WTC11 (cell line): ENCODE data around the gene KCNK3.

Experiments
- ATF3 ChIP-seq: sonication (generic); formaldehyde crosslinking; conservative IDR thresholded peaks from 2 replicates; pipeline ENCODE4 v1.8.1; 2022; ENCODE audit warnings: mild to moderate bottlenecking, missing genetic modification reagents
- CBFB ChIP-seq: sonication (generic); formaldehyde crosslinking; IDR thresholded peaks from 2 replicates; pipeline ENCODE4 v1.8.1; 2022; ENCODE audit warnings: mild to moderate bottlenecking, low read depth, missing genetic modification reagents
- CTCF ChIP-seq: fragments of 200-600 bp; IDR thresholded peaks from 2 replicates; pipeline ENCODE4 v1.8.0; 2022; ENCODE audit warnings: antibody characterized with exemption
- ELF4 ChIP-seq: sonication (generic); formaldehyde crosslinking; IDR thresholded peaks from 2 replicates; pipeline ENCODE4 v1.8.1; 2022; ENCODE audit warnings: low read depth, mild to moderate bottlenecking, moderate library complexity, missing genetic modification reagents
- ESRRA ChIP-seq: sonication (generic); formaldehyde crosslinking; IDR thresholded peaks from 2 replicates; pipeline ENCODE4 v1.8.1; 2022; ENCODE audit warnings: mild to moderate bottlenecking, missing genetic modification reagents, borderline replicate concordance
- GABPB1 ChIP-seq: sonication (generic); formaldehyde crosslinking; IDR thresholded peaks from 2 replicates; pipeline ENCODE4 v1.8.1; 2023; ENCODE audit warnings: mild to moderate bottlenecking, missing genetic modification reagents
- NFYB ChIP-seq: sonication (generic); formaldehyde crosslinking; conservative IDR thresholded peaks from 2 replicates; pipeline ENCODE4 v1.8.0; 2022; ENCODE audit warnings: low read depth, missing genetic modification reagents
- SMAD3 ChIP-seq: sonication (generic); formaldehyde crosslinking; IDR thresholded peaks from 2 replicates; pipeline ENCODE4 v1.8.0; 2022; ENCODE audit warnings: missing genetic modification reagents, mild to moderate bottlenecking, borderline replicate concordance
- TCF7 ChIP-seq: sonication (generic); formaldehyde crosslinking; IDR thresholded peaks from 2 replicates; pipeline ENCODE4 v1.8.0; 2022; ENCODE audit warnings: mild to moderate bottlenecking, low read depth, missing genetic modification reagents, moderate library complexity
- USF2 ChIP-seq: sonication (generic); formaldehyde crosslinking; IDR thresholded peaks from 2 replicates; pipeline ENCODE4 v1.8.1; 2023; ENCODE audit warnings: mild to moderate bottlenecking, missing genetic modification reagents, moderate library complexity
- ZNF138 ChIP-seq: sonication (generic); formaldehyde crosslinking; conservative IDR thresholded peaks from 2 replicates; pipeline ENCODE4 v1.8.1; 2022; ENCODE audit warnings: mild to moderate bottlenecking, moderate library complexity, missing genetic modification reagents
- ZNF263 ChIP-seq: sonication (generic); formaldehyde crosslinking; IDR thresholded peaks from 2 replicates; pipeline ENCODE4 v1.8.1; 2022; ENCODE audit warnings: low read depth, mild to moderate bottlenecking, moderate library complexity, missing genetic modification reagents

- TF ChIP-seq USF2 (CRISPR knock-in tag) (no peak), ATF3 (CRISPR knock-in tag) (no peak), CTCF (no peak), CBFB (CRISPR knock-in tag) (no peak), ELF4 (no peak), TCF7 (CRISPR knock-in tag) (no peak), ZNF138 (CRISPR knock-in tag) (no peak), GABPB1 (CRISPR knock-in tag) (no peak), NFYB (CRISPR knock-in tag) (no peak), ZNF263 (CRISPR knock-in tag) (no peak), SMAD3 (CRISPR knock-in tag) (no peak), ESRRA (CRISPR knock-in tag) (no peak)
Measured at GRCh38 chr2:26682155-26682554, 10.4 kb upstream of the KCNK3 start.
